NOMO-1 (cell line): Measurements from ENCODE around the gene TANK.
"Not testable (repeated sequence)": the region's sequence is repeated elsewhere in the genome, so short reads cannot be mapped to it uniquely, and the experiment has no call there.

Experiments
- DNase-seq, 2 experiments: peaks; one replicate each; lab custom pipeline; 2025; ENCODE audit not compliant: unreplicated experiment in 2 of 2; lab: John Stamatoyannopoulos, UW

TANK gene

DNA sequence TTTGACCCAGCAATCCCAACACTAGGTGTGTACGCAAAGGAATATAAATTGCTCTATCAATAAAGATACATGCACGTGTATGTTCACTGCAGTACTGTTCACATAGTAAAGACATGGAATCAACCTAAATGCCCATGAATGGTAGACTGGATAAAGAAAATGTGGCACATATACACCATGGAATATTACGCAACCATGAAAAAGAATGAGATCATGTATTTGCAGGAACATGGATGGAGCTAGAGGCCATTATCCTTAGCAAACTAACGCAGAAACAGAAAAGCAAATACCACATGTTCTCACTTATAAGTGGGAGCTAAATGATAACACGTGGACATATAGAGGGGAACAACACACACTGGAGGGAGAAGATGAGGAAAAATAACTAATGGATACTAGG lies 27.8 kb upstream of the TANK start:
- not testable (repeated sequence) for DNase-seq

DNA sequence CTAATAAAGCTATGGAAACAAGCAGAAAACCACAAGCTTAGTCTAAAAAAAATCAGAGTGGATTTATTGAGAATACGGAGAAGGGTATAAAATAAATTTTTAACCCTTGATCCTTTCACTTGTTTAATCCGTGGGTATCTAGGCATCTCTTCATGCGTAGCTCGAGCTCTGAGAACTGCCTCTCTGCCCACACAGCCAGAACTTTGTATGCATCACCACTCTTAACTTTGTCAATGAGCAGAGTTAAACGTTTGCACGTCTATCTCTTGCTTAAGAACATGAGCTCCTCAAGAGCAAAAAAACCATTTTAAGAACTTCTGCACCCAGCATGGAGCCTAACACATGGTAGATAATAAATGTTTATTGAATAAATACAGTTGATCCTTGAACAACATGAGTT lies 26.9 kb upstream of the TANK start:
- no peak for DNase-seq

DNA sequence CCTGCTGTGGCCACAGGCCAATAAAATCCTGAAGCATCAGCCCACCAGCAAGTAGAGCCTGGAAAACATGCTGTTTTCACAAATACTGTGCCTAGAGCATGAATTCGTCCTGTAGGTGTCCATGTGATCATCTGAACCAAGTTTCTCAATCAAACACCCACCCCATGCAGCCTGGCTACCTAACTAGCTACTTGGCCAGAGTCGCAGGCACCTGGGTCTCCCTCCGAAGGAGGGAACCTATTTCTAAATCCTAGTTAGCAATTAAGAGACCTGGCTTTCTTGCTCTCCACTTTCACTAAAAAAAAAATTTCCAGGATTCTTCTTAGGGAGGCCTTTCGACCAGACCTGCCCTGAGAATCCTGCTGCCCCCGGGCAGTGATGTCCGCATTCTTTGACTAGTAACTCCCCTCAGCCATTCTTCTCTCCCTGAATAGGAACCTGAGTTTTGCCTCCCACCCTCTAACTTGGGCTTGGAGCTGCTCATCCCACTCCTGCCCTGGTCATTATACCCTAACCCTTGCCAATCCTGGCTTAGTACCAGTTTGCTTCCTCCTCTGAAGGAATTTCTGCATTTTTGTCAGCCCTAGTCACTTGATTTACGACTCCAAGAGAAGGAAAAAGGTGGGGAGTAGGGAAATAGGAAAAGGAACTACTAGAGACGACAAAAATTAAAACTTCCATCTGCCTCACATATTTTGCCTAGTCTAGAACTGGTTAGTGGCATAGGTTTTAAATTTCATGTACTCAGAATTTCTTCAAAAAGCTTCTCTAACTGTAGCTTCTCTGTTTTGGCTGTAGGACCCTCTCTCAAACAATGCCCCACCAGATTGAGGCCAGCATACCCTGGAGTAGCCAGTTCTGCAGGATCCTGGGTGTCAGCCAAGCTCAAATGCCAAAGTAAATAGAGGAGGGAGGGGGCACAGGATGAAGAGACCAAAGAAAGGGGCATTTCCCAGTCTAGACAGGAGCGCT lies 25.4 kb upstream of the TANK start:
- DNase-seq: no peak

DNA sequence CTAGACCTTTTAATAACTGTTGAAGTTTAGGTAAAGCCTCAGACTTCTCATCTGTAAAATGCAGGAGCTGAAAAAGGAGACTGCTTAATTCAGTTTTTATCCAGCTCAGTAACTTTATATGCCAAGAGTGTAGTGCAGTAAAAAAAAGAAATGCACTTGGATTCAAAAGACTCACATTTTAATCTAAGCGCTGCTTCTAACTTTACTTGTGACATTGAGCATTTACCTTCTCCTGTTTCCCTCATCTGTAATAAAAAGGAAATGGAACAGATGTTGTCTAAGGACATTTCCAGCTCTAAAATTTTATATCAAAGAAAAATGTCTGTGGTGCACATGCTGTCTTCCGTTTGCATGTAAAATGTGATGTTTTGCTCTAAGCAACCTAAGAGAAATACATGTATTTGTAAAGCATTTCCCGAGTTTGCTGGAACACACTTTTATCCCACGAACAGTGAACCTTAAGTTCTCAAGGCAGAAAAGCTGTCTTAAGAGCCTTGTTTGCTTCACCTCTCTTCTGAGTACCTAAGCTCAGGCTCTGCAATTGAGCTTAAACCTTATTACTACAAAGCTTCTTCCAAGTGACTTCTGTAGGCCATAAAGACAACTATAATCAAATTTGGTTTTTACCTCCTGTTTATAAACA lies 24.2 kb upstream of the TANK start:
- DNase-seq: no peak

DNA sequence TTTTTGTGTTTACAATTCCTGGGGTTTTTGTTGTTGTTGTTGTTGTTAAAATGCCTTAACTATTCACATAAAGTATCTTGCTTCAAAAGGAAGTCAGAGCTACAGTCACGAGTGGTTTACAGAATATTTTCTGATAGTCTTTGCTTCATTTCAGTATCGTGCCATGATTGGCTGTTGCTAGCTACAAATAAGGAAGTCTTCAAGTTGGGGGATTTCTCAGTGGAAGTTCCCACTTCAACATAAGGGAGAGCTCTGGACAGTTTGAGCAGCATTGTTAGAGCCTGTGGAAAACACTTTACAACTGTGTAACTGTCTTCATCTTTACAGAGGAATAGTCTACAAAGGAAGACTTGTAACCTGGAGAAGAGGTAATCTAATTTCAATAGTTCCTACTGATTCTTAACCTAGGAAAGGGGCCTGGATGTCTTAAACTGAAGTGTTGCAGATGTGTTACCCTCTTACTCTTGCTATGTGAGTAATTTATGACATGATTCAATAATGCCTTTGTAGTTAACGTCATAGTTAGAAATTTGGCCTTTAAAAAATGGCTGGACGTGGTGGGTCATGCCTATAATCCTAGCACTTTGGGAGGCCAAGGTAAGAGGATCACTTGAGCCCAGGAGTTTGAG lies 23.4 kb upstream of the TANK start:
- peak; percentile 6 to 81 for DNase-seq

DNA sequence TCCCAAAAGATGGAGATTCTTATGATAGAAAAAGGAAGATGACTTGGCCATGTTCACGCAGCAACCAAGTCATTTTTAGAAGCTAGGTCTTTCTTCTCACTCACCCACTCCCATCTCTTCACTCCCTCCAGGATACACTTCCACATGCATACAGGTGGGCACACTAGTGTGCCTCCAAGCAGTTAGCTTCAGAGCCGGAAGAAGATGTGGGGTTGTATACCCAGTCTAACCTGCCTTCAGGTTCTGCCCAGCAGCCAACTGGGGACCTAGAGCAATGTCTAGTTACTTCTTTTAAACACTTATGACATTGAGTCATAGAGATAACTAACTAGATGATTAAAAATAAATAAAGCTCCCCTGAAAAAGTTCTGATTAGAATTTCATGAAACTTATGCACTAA lies 21.8 kb upstream of the TANK start:
- no peak for DNase-seq

DNA sequence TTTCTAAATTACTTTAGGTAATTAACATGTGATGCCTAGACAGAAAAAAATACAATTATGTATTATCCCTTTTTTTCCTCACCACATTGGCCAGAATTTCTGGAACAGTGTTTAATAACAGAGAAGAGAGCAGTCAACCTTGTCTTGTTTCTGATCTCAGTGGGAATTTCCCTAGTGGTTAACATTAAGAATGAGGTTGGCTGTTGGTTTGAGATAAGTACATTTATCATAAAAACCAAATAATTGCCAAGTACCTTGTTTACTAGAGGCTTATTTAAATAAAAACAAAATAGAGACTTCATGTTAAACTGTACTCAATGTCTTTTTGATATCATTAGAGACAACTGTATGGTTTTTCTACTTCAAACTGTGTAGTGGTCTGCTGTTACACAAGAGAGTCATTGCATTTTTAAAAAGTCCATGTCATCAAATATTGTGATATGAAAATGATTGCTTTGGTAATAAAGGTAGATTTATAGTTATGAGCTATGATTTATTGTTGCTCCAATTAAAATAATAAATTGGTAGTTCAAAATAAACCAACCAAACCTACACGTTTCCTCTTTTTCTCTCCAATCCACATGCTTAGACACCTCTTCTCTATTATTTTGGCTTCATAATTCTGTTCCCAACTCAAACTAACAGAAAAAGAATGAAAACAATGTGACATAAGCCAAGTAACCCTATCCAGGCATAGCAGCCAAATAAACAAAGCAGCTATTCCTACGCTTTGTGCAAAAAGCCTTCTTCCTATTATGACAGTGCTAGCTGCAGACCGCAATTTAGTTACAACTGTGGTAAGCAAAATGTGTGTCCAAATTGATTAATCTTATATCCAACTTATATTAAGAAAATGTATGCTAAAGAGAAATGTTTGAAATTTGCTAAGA lies 20.9 kb upstream of the TANK start:
- peak in 1 of 2 experiments; percentile 10 for DNase-seq

DNA sequence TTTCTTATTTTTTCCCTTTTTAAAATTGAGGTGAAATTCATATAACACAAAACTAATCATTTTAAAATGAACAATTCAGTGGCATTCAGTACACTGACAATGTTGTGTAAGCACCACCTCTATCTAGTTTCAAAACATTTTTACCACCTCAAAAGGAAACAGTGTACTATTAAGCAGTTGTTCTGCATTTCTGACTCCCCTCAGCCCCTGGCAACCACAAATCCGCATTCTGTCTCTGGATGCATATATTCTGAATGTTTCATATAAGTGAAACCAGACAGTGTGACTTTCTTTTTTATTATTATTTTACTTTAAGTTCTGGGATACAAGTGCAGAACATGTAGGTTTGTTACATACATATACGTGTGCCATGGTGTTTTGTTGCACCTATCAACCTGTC lies 19.2 kb upstream of the TANK start:
- DNase-seq: peak; percentile 44 to 53

DNA sequence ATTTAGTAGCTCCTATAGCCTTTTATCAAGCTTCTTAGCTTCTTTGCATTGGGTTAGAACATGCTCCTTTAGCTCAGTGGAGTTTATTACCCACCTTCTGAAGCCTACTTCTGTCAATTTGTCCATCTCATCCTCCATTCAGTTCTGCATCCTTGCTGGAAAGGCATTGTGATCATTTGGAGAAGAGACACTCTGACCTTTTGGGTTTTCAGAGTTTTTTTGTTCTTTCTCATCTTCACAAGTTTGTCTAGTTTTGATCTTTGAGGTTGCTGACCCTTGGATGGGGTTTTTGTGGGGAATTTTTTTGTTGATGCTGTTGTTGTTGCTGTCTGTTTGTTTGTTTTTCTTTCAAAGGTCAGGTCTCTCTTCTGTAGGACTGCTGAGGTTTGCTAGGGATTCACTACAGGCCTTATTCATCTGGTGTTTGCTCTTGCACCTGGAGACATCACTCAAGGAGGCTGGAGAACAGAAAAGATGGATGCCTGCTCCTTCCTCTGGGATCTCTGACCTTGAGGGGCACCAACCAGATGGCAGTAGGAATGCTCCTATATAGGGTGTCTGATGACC lies 13.9 kb upstream of the TANK start:
- no peak for DNase-seq

DNA sequence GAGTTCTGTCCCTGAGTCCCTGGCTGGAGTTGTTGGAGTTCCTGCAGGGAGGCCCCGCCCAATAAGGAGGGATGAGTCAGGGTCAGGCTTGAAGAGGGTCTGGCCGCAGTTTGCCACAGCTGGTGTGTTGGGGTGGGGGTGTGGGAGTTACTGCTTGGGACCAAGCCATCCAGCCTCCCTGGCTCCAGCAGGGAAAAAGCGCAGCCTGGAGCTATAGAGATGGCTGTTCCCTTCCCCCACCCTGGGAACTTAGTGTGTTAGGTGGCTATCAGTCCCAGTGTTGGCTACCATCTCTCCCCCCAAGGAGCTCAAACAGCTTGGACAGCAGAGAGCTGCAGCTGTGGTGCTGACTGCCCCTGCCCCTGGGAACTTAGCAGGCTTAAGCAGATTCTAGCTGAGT lies 13.2 kb upstream of the TANK start:
- DNase-seq: no peak

DNA sequence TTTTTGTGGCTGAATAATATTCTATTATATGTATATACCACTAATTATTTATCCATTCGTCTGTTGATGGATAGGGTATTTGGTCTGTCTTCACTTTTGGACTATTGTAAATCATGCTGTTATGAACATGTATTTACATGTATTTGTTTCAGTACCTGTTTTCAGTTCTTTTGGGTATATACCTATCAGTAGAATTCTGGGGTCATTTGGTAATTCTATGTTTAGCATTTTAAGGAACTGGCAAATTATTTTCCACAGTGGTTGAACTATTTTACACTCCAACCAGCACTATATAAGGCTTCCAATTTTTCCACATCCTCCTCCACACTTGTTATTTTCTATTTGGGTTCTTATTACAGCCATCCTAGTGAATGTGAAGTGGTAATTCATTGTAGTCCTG lies 12.4 kb upstream of the TANK start:
- DNase-seq: no peak

DNA sequence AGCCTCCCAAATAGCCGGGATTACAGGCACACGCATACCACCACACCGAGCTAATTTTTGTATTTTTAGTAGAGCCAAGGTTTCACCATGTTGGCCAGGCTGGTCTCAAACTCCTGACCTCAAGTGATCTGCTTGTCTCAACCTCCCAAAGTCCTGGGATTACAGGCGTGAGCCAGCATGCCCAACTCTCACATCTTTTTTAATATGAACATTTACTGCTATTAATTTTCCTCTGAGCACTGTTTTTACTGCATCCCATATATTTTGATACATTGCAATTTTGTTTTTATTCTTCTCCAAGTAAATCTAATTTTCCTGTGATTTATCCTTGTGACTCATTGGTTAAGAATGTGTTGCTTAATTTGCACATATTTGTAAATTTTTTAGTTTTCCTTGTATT lies 9.5 kb upstream of the TANK start:
- no peak for DNase-seq

DNA sequence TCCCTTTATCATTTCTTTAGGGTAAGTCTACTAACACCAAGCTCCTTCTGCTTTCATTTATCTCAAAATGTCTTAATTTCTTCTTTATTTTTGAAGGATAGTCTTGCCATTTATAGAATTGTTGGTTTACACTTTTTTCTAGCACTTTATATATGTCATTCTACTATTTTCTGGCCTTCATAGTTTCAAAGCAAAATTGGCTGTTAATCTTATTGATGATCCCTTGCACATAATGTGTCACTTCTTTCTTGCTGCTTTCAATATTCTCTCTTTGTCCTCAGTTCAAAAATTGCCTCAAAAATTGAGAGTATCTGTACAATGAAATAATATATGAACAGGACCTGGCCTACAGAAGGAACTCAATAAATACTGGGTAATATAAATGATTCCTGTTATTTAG lies 7.9 kb upstream of the TANK start:
- DNase-seq: no peak

DNA sequence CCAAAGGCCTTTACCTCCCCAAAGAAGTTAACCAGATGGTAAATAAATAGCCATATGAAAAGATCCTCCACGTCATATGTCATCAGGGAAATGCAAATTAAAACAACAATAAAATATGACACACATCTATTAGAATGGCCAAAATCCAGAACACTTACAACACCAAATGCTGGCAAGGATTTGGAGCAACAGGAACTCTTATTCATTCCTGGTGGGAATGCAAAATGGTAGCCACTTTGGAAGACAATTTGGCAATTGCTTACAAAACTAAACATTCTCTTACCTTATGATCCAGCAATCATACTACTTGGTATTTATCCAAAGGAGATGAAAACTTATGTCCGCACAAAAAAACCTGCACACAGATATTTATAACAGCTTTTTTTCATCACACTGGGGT lies 1.3 kb upstream of the TANK start:
- DNase-seq: no peak

DNA sequence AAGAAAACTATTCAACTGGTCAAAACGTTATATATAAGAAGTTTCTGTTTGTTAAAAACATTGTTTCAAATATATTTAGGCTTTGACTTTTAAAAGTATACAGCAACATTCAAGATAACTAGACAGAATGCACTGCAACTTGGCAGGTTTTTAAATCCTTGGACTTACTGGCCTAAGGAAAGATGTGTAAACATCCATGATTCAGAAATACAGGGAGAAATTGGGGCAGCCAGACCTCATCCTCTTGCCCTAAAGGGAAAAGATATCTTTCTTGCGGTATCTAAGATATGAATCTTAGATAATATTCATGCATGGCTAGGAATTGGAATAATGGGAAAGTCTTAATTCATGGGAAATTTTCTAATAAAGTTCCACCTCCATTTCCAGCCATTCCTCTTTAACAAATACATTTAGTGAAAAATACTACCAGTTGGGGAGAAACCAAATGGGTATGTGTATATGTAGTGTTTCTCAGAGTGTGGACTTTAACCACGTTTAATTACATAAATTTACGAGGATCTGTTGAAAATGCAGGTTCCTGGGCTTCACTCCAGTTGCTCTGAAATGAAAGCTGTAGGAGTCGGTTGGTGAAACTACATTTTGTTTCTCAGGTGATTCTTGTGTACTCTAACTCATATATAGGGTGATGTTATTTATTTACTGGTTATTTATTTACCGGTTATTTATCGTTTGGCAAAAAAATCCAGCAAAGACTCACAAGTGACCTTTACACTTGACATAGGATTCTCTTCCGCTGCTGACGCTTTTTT lies 587 bp upstream of the TANK start:
- no peak for DNase-seq

DNA sequence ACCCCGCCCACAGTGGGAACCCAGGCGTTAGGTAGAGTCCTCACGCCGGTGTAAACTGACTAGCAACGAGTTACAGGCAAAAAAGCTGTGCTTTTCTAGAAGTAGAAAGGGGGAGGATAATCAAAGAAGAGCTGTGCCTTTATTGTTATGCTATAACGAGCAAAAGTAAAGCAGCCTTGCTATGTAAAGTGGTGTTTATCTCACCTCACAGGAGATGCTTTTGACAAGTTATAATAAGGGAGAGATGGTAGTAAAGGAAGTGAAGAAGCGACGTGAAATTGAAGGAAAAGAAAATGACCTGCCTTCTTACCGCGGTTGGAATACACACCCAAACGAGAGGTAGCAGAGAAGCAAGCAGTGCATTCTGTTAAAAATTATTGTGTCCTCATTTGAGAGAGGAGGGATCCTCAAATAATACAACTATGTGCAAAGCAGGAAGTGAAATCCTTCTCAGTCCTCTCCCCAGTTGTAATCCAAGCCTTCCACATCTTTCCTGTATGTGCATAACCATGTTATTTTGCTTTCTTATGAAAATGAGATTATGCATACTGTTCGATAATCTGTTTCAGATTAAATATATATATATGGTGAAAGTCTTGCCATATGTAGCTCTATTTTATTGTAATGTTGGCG lies 962 bp downstream of the TANK start:
- no peak for DNase-seq

DNA sequence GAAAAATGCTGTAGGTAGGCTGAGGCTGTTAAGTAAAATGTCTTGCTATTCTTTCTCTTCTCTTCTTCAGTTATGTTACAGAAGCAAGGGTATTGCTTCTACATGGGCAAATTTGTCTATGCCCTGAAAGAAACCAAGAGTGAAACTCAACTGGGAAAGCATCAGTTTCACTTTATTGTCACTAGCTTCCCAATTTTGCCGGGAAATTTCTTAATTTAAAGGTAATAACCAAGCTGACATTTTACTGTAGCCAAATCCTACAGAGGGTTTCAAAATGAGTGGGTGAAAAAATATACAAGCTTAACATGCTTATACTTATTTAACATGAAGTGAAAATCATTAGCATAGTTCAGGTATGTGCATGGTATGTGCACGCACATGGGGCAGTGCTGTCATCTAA lies 3.2 kb downstream of the TANK start:
- no peak for DNase-seq

DNA sequence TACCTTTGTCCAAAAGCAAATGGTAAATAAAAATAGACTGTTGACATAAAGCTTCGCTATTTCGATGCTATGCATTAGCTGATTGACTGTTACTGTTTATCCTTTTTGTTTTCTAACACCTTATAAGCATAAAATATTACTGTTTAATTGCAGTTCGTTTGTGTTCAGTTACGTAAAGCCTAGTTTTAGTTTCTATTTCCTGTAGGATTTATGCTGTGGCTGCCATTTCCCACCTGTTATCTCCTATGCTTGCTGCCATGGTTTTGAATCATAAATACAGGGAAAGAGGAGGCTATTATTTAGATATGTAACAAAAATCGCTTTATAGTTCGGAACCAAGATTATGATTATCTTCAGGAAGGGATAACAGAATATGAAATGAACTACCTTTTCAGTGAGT lies 3.9 kb downstream of the TANK start:
- no peak for DNase-seq

DNA sequence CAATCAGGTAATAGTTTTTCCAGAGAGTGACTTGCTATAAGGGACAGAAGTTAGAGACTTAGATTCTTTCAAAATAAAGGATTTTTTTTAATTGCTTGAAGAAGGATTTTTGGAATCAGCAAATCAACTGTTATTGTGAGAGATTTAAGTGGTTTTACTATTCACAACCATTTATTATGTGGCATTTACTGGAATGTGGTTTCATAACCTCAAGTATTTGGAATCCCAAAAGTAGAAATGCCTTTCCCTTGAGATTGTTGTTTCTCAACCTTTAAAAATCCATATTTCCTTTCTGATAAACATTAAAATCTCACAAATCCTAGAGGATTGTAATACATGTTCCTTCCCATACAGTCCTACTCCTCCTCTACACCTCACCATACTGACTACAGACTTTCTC lies 5.0 kb downstream of the TANK start:
- no peak for DNase-seq
